GM19463 (cell line): ENCODE measurements around the gene C9orf72.

Experiments
- ATAC-seq: cut with Tn5 transposase; IDR thresholded peaks from one replicate; pipeline ENCODE4 v1.9.1; 2021; ENCODE audit warnings: mild to moderate bottlenecking, moderate library complexity; ENCODE audit not compliant: unreplicated experiment

The C9orf72 gene

GRCh38 chr9:27539479-27540441 lies 33.5 kb downstream of the C9orf72 start:
- peak; percentile 54 for ATAC-seq

- ATAC-seq: peak; percentile 37
Measured at GRCh38 chr9:27538647-27539046, 34.6 kb downstream of the C9orf72 start.

- no peak for ATAC-seq
Measured at GRCh38 chr9:27537756-27538155, 35.5 kb downstream of the C9orf72 start.

- ATAC-seq: no peak
Measured at GRCh38 chr9:27537027-27537435, 36.2 kb downstream of the C9orf72 start.

GRCh38 chr9:27536168-27536567 lies 37.1 kb downstream of the C9orf72 start:
- ATAC-seq: no peak

- peak; percentile 31 for ATAC-seq
Measured at GRCh38 chr9:27535701-27536118, 37.6 kb downstream of the C9orf72 start.

GRCh38 chr9:27534658-27535209 lies 38.5 kb downstream of the C9orf72 start:
- no peak for ATAC-seq

GRCh38 chr9:27534131-27534530 lies 39.1 kb downstream of the C9orf72 start:
- ATAC-seq: no peak

GRCh38 chr9:27533311-27533710 lies 40.0 kb downstream of the C9orf72 start:
- no peak for ATAC-seq

- no peak for ATAC-seq
Measured at GRCh38 chr9:27532046-27532445, 41.2 kb downstream of the C9orf72 start.

GRCh38 chr9:27530915-27531755 lies 42.1 kb downstream of the C9orf72 start:
- no peak for ATAC-seq

GRCh38 chr9:27529316-27530278 lies 43.7 kb downstream of the C9orf72 start, which contains the start of gene MOB3B:
MOB3B (minus strand) TSS chr9:27529814; CDS start chr9:27455550, 74,264 bp downstream.
- peak; percentile 60 for ATAC-seq

- peak; percentile 41 for ATAC-seq
Measured at GRCh38 chr9:27528886-27529315, 44.4 kb downstream of the C9orf72 start.

- ATAC-seq: peak; percentile 57
Measured at GRCh38 chr9:27528076-27528885, 45.0 kb downstream of the C9orf72 start.

- ATAC-seq: no peak
Measured at GRCh38 chr9:27527702-27528075, 45.6 kb downstream of the C9orf72 start.

- ATAC-seq: no peak
Measured at GRCh38 chr9:27524236-27524635, 49.0 kb downstream of the C9orf72 start, which contains the start of gene IFNK. IFNK (plus strand) TSS chr9:27524290; CDS start chr9:27524337, 47 bp downstream.

GRCh38 chr9:27523141-27523540 lies 50.1 kb downstream of the C9orf72 start:
- no peak for ATAC-seq

- ATAC-seq: no peak
Measured at GRCh38 chr9:27520986-27521385, 52.3 kb downstream of the C9orf72 start.
